Stimulated activated naive CD4-positive, alpha-beta T cell treated with Interleukin-2 at 50 U/mL for 16 hours (primary cell): ENCODE measurements around the gene FAM117A.

Source experiments
- DNase-seq: peaks from one replicate; lab custom pipeline; 2025; lab: John Stamatoyannopoulos, UW

FAM117A gene

GRCh38 chr17:49707608-49708514, 56.1 kb downstream of the FAM117A start, which contains the start of gene SLC35B1:
Gene SLC35B1, minus strand, starts transcription at chr17:49707964. Its CDS starts 131 bp downstream, at chr17:49707833.
- peak; percentile 99 for DNase-seq

GRCh38 chr17:49707246-49707607, 56.7 kb downstream of the FAM117A start:
- DNase-seq: peak; percentile 12

GRCh38 chr17:49705254-49705653, 58.7 kb downstream of the FAM117A start:
- DNase-seq: no peak

GRCh38 chr17:49703557-49704277, 60.2 kb downstream of the FAM117A start:
- no peak for DNase-seq

GRCh38 chr17:49700960-49701359, 63.0 kb downstream of the FAM117A start:
- no peak for DNase-seq

GRCh38 chr17:49699966-49700575, 63.9 kb downstream of the FAM117A start:
- DNase-seq: no peak

GRCh38 chr17:49698005-49698404, 65.9 kb downstream of the FAM117A start:
- DNase-seq: no peak

GRCh38 chr17:49696233-49696761, 67.6 kb downstream of the FAM117A start:
- peak; percentile 75 for DNase-seq

GRCh38 chr17:49695698-49696232, 68.2 kb downstream of the FAM117A start:
- DNase-seq: no peak

GRCh38 chr17:49694847-49695697, 68.9 kb downstream of the FAM117A start:
- DNase-seq: peak; percentile 63

- no peak for DNase-seq
Measured at GRCh38 chr17:49692751-49693150, 71.2 kb downstream of the FAM117A start.

- DNase-seq: no peak
Measured at GRCh38 chr17:49691677-49692191, 72.2 kb downstream of the FAM117A start.

- no peak for DNase-seq
Measured at GRCh38 chr17:49691086-49691676, 72.8 kb downstream of the FAM117A start.

- no peak for DNase-seq
Measured at GRCh38 chr17:49690256-49690655, 73.7 kb downstream of the FAM117A start.

- no peak for DNase-seq
Measured at GRCh38 chr17:49688848-49689247, 75.1 kb downstream of the FAM117A start.

- no peak for DNase-seq
Measured at GRCh38 chr17:49687878-49688491, 75.9 kb downstream of the FAM117A start.

GRCh38 chr17:49681106-49681979, 82.6 kb downstream of the FAM117A start:
- no peak for DNase-seq

- DNase-seq: no peak
Measured at GRCh38 chr17:49680314-49680713, 83.6 kb downstream of the FAM117A start.
